Measurements from ENCODE around the gene TMIE.

DNA sequence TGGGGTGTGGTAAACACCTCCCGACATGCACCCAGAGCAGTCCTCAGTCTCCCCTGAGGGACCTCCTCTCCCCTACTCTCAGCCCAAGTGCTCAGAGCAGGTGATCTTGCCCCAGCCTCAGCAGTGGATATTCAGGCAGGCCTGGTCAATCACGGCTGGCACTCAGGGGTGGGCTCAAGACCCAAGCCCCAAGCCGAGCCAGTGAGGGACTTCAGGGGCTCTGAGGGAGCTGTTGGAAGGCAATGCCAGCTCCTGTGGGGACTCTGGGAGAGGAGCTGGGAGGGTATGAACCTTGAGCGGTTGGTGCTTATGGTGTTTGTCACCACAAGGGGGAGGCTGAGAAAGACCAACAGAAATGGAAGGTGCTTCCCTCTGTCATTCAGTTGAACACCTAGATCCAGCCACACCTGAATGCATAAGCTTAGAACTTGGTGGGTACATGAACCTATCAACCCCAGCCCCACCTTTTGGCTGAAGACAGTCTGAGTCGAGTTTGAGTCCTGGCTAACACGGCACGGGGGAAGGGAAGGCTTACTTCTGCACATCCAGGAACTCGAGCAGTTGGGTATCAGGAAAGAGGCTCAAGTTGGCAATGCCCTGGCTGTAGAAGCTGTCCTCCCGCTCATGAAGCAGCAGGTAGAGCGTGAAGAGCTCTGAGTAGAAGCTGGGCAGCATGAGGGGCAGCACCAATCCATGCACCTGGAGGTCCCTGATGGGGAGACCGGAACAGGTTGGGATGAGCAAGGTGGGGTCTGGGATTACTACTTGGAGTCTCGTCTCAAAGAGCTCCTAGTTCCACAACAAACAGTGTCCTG lies 27.0 kb upstream of the TMIE start:
- no peak for TF ChIP-seq EZH2 (IDR thresholded peaks at IDR 0.05; ENCODE audit: borderline replicate concordance, control insufficient read depth, low read depth, low read length)
- TF ChIP-seq MYC (IDR thresholded peaks at IDR 0.05; ENCODE audit: insufficient read depth, insufficient read length, insufficient replicate concordance, low read length, severe bottlenecking), result no peak
- no peak for TF ChIP-seq HDAC2 (IDR thresholded peaks at IDR 0.05)

Data from GM12878 (cell line).